Dermis lymphatic vessel endothelial cell (primary cell): ENCODE data around the gene SRP9. TPM values are rescaled to one million over a fixed set of nuclear protein-coding genes. Genes with fewer than 3 reads are reported as not detected.

Experiments used
- total RNA-seq: library from RNA; depleted of rRNA; stranded (reverse); fragments of >200 nt; gene quantifications from 2 replicates; pipeline ENCODE4 v1.2.1, GENCODE V29; 2014

Gene SRP9
- 186 and 216 TPM in 2 replicates for total RNA-seq

GRCh38 chr1:225777583-225778336 lies at the start of gene SRP9:
TSS of gene SRP9 (plus strand) at chr1:225777826. CDS start at chr1:225777941, 115 bp downstream.

GRCh38 chr1:225809842-225810578 lies 32.4 kb downstream of the SRP9 start, which contains the start of gene EPHX1:
TSS of gene EPHX1 (plus strand) at chr1:225810124. CDS start at chr1:225828730, 18,606 bp downstream.

Other genes starting within 250 kb of the SRP9 start
- gene ENAH, start 124.7 kb upstream of the SRP9 start, total RNA-seq, result 14.1 and 31.8 TPM in 2 replicates
- 55.0 and 75.5 TPM in 2 replicates for gene EPHX1, start 32.3 kb downstream of the SRP9 start, total RNA-seq
- gene TMEM63A, start 104.6 kb downstream of the SRP9 start, total RNA-seq, result 6.0 and 6.1 TPM in 2 replicates
- gene LEFTY1, start 111.3 kb downstream of the SRP9 start, total RNA-seq, result not detected in 2 replicates
- 21.9 and 25.1 TPM in 2 replicates for gene PYCR2, start 146.4 kb downstream of the SRP9 start, total RNA-seq
- gene LEFTY2, start 163.4 kb downstream of the SRP9 start, total RNA-seq, result not detected in 2 replicates
- 32.3 and 32.6 TPM in 2 replicates for gene SDE2, start 221.5 kb downstream of the SRP9 start, total RNA-seq